Loucy (cell line): ENCODE data around the gene TRMT5.

Experiments used
- H2AFZ ChIP-seq: fragments of 200-600 bp; sonication (generic); 2 replicates; pipeline ENCODE4 v1.6.0; 2016; ENCODE audit warnings: antibody characterized with exemption, mild to moderate bottlenecking, low read length, moderate library complexity
- H3F3A ChIP-seq: fragments of 200-600 bp; 2 replicates; pipeline ENCODE4 v1.6.0; 2016; ENCODE audit warnings: antibody characterized with exemption, low read depth, mild to moderate bottlenecking
- H3K27me3 ChIP-seq: fragments of 200-600 bp; sonication (generic); 2 replicates; pipeline ENCODE4 v1.6.1; 2014; ENCODE audit warnings: low read length, mild to moderate bottlenecking; ENCODE audit not compliant: insufficient read depth, poor library complexity, severe bottlenecking
- H3K36me3 ChIP-seq: fragments of 200-600 bp; sonication (generic); 2 replicates; pipeline ENCODE4 v1.6.1; 2016; ENCODE audit warnings: low read length; ENCODE audit not compliant: insufficient read depth
- H3K4me1 ChIP-seq: fragments of 200-600 bp; sonication (generic); 2 replicates; pipeline ENCODE4 v1.5.1; 2014; ENCODE audit warnings: low read length, mild to moderate bottlenecking; ENCODE audit not compliant: insufficient read depth, poor library complexity, severe bottlenecking
- H3K4me2 ChIP-seq: fragments of 200-600 bp; sonication (generic); 2 replicates; pipeline ENCODE4 v1.6.0; 2014; ENCODE audit warnings: antibody characterized with exemption, low read length, low read depth, mild to moderate bottlenecking; ENCODE audit not compliant: poor library complexity, severe bottlenecking
- H3K4me3 ChIP-seq: fragments of 200-600 bp; sonication (generic); 2 replicates; pipeline ENCODE4 v1.5.1; 2014; ENCODE audit warnings: low read length, mild to moderate bottlenecking, mixed read lengths; ENCODE audit not compliant: poor library complexity, severe bottlenecking
- H3K79me2 ChIP-seq: fragments of 200-600 bp; sonication (generic); 2 replicates; pipeline ENCODE4 v1.6.1; 2014; ENCODE audit warnings: low read length; ENCODE audit not compliant: insufficient read depth
- H3K9ac ChIP-seq: fragments of 200-600 bp; sonication (generic); 2 replicates; pipeline ENCODE4 v1.6.0; 2014; ENCODE audit warnings: mild to moderate bottlenecking, low read depth, low read length, moderate library complexity; ENCODE audit not compliant: poor library complexity, severe bottlenecking
- H3K9me2 ChIP-seq: fragments of 200-600 bp; sonication (generic); replicated peaks from 2 replicates; pipeline ENCODE4 v1.6.1; 2016; ENCODE audit warnings: low read depth, low read length, mixed read lengths
- H3K9me3 ChIP-seq: fragments of 200-600 bp; sonication (generic); 2 replicates; pipeline ENCODE4 v1.6.1; 2014; ENCODE audit warnings: mild to moderate bottlenecking, antibody characterized with exemption, low read length, low read depth; ENCODE audit not compliant: insufficient read depth
- H4K20me1 ChIP-seq: fragments of 200-600 bp; sonication (generic); 2 replicates; pipeline ENCODE4 v1.6.0; 2014; ENCODE audit warnings: antibody characterized with exemption, low read length, mild to moderate bottlenecking; ENCODE audit not compliant: insufficient read depth, poor library complexity, severe bottlenecking
- EZH2phosphoT487 ChIP-seq: fragments of 200-600 bp; IDR thresholded peaks from 2 replicates; pipeline ENCODE4 v1.6.1; 2018; ENCODE audit warnings: antibody characterized with exemption, mild to moderate bottlenecking, moderate library complexity, borderline replicate concordance
- TF ChIP-seq, protein P1 (sequence below): fragments of 200-600 bp; sonication (generic); conservative IDR thresholded peaks from 2 replicates; pipeline ENCODE4 v1.5.1; 2014; ENCODE audit warnings: mild to moderate bottlenecking, antibody characterized with exemption, low read length

The TRMT5 gene

DNA sequence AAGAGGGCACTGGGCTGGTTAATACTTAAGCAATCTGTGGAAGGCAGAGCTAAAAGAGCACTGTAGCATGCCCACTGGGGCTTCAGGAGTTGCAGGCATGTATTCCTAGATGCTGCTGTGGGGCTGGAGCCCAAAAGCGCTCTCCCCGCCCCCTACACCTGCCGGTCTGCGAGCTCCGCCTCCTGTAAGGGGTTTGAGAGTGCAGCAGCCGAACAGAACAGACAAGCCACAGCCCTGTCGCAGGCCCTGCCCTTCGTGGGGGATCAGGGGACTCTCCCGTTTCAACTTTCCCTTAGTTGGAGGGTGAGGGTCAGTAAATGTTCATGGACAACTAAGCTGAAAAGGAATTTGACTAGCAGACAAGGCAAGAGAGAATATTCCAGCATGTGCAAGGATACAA lies 17.7 kb upstream of the TRMT5 start:
- no peak overlapping the region for H3K4me3 ChIP-seq
- TF ChIP-seq EZH2phosphoT487: no peak
- TF ChIP-seq, protein P1, sequence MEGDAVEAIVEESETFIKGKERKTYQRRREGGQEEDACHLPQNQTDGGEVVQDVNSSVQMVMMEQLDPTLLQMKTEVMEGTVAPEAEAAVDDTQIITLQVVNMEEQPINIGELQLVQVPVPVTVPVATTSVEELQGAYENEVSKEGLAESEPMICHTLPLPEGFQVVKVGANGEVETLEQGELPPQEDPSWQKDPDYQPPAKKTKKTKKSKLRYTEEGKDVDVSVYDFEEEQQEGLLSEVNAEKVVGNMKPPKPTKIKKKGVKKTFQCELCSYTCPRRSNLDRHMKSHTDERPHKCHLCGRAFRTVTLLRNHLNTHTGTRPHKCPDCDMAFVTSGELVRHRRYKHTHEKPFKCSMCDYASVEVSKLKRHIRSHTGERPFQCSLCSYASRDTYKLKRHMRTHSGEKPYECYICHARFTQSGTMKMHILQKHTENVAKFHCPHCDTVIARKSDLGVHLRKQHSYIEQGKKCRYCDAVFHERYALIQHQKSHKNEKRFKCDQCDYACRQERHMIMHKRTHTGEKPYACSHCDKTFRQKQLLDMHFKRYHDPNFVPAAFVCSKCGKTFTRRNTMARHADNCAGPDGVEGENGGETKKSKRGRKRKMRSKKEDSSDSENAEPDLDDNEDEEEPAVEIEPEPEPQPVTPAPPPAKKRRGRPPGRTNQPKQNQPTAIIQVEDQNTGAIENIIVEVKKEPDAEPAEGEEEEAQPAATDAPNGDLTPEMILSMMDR: no peak

DNA sequence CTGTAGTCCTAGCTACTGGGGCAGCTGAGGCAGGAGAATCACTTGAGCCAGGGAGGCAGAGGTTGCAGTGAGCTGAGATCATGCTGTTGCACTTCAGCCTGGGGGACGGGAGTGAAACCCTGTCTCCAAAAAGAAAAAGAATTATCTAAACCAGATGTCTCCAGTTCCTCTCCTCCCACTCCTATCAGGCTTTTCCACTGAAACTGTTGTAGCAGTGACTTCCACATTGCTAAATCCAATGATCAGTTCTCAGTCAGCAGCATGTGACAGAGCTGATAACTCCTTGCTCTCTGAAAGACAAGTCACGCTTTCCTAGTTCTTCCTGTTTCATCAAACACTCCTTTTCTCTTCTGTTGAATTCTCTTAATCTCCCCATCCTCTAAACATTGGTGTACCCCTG lies 8.7 kb upstream of the TRMT5 start:
- H3K9me2 ChIP-seq: no peaks in the 10 kb centered on the region
- TF ChIP-seq, protein P1: no peak
- TF ChIP-seq EZH2phosphoT487: no peak
- H3K4me3 ChIP-seq: no peak overlapping the region
- no peaks in the 10 kb centered on the region for H4K20me1 ChIP-seq
- no peaks in the 10 kb centered on the region for H3K27me3 ChIP-seq
- no peak overlapping the region for H3K9ac ChIP-seq
- H3F3A ChIP-seq: no peaks in the 10 kb centered on the region
- H3K79me2 ChIP-seq: no peaks in the 10 kb centered on the region
- no peaks in the 10 kb centered on the region for H3K9me3 ChIP-seq
- H2AFZ ChIP-seq: no peak overlapping the region
- H3K4me2 ChIP-seq: no peak overlapping the region
- no peaks in the 10 kb centered on the region for H3K36me3 ChIP-seq
- peaks cover 11% of the 10 kb centered on the region for H3K4me1 ChIP-seq

More for the DNA sequence above, 17.7 kb upstream of the TRMT5 start:
- peaks cover 6% of the 10 kb centered on the region for H3K4me1 ChIP-seq
- H3K9me3 ChIP-seq: no peaks in the 10 kb centered on the region
- H3K79me2 ChIP-seq: no peaks in the 10 kb centered on the region
- H3K27me3 ChIP-seq: no peaks in the 10 kb centered on the region
- no peaks in the 10 kb centered on the region for H3K9me2 ChIP-seq
- H3K36me3 ChIP-seq: no peaks in the 10 kb centered on the region
- H3K9ac ChIP-seq: no peak overlapping the region
- no peak overlapping the region for H3K4me2 ChIP-seq
- no peaks in the 10 kb centered on the region for H3F3A ChIP-seq
- H2AFZ ChIP-seq: no peak overlapping the region
- H4K20me1 ChIP-seq: no peaks in the 10 kb centered on the region

DNA sequence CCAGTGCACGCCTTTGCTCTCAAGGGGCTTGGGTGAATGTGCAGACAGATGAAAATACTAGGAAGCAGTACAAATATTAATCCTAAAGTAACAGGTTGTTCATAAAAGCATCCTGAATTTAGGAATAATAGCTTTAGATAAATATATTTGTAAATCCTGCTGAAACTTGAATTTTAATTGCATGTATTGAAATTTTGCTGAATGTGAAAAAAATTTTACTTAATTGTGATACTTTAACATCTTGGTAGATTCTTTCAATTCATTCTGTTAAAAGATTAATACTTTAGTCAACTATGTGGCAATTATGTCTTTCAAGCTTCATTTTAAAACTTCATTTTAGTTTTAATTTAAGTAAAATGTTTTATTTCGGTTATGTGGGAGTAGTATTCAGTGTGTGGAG lies 5.6 kb upstream of the TRMT5 start:
- no peak overlapping the region for H3K4me3 ChIP-seq
- H3K9ac ChIP-seq: no peak overlapping the region
- no peaks in the 10 kb centered on the region for H3K36me3 ChIP-seq
- no peak overlapping the region for H2AFZ ChIP-seq
- peaks cover 4% of the 10 kb centered on the region; the same call in 1 of the 2 replicates for H3K79me2 ChIP-seq
- H3K4me1 ChIP-seq: peaks cover 22% of the 10 kb centered on the region
- peak overlapping the region; percentile 10 for H3K4me2 ChIP-seq
- H4K20me1 ChIP-seq: no peaks in the 10 kb centered on the region
- TF ChIP-seq EZH2phosphoT487: no peak
- TF ChIP-seq, protein P1: no peak
- H3F3A ChIP-seq: no peaks in the 10 kb centered on the region
- no peaks in the 10 kb centered on the region for H3K9me3 ChIP-seq
- no peaks in the 10 kb centered on the region for H3K27me3 ChIP-seq
- H3K9me2 ChIP-seq: no peaks in the 10 kb centered on the region
